Adipose tissue (tissue), 3 donors: Measurements from ENCODE around the gene MCM8. TPM values are rescaled to one million over a fixed set of nuclear protein-coding genes. Genes with fewer than 3 reads are reported as not detected.

Source experiments
- H3K27ac ChIP-seq: one replicate; pipeline ENCODE4 v1.5.1; 2013; ENCODE audit warnings: low read depth, low read length
- WGBS, 3 donors: extraction: QIAGEN DNeasy Blood & Tissue Kit; methylation state at CpG; one replicate each; pipeline ENCODE4 v1.1.7; 2013; 5-methylcytosine and 5-hydroxymethylcytosine counted together
- polyA plus RNA-seq, 3 donors: library from polyadenylated mRNA; stranded (reverse); fragments of 200-250 nt; gene quantifications; one replicate each; pipeline ENCODE4 v1.2.3, GENCODE V29; 2013
- donor health status: healthy with polysubstance abuse.
- donor health status: Bipolar disorder and iron deficiency.
- donor health status: healthy.

MCM8 gene
- polyA plus RNA-seq, 3 donors, result 1.7 to 4.3 (median 2.6) TPM

GRCh38 chr20:5936238-5936637 lies 14.2 kb upstream of the MCM8 start:
- 74 to 89% (median 87%) methylated on average over 3 of the region's 3 CpGs for WGBS, 3 donors

DNA sequence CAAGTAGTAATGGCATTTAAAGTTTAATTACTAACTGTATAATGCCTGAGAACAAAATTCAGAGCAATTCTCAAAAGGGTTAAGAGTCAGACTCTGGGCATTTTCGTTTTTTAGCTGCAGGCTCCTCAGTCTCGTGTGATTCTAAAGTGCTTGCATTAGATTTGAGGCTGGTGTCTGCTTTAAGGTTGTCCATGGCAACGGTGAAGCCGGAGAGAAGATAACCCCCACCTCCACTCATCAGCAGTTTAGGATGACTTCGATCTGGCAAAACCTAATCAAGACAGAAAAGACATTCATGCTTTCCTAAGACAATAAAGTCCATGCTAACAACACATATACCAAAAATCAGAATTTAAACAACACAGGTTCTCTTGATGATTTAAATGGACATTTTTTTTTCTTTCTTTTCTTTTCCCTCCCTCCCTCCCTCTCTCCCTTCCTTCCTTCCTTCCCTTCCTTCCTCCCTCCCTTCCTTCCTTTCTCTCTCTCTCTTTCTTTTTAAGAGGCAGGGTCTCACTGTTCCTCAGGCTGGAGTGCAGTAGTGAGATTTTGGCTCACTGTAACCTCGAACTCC lies 11.9 kb upstream of the MCM8 start:
- H3K27ac ChIP-seq, result no peak overlapping the region
- WGBS, 3 donors, result 65 to 83% (median 67%) methylated on average over 6 of the region's 6 CpGs

More at GRCh38 chr20:5936238-5936637, 14.2 kb upstream of the MCM8 start:
- no peak overlapping the region for H3K27ac ChIP-seq

- no peak overlapping the region for H3K27ac ChIP-seq
- WGBS, 3 donors, result 70 to 85% (median 84%) methylated on average over 3 of the region's 3 CpGs
These were observed 4.5 kb upstream of the MCM8 start for GRCh38 chr20:5945963-5946362.

DNA sequence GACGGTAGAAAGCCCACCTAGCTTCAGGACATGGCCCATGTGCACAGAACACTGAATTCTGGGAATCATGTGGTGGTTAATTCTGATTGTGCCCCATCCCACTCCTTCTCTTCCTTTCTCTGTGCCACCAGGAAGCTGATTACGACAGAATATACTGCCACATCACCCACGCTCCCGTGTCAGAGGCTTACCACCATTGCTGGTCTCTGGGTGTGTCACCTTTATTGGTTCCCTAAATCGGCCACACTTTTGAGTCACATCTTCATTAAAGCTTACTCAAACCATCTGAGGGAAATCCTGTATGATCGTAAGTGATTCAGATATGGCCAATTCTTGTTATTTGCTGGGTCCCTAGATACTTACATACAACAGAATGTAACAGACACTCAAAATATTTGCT lies 3.2 kb upstream of the MCM8 start:
- WGBS, 3 donors, result 60 to 88% (median 68%) methylated on average over 6 of the region's 6 CpGs
- H3K27ac ChIP-seq, result no peak overlapping the region

DNA sequence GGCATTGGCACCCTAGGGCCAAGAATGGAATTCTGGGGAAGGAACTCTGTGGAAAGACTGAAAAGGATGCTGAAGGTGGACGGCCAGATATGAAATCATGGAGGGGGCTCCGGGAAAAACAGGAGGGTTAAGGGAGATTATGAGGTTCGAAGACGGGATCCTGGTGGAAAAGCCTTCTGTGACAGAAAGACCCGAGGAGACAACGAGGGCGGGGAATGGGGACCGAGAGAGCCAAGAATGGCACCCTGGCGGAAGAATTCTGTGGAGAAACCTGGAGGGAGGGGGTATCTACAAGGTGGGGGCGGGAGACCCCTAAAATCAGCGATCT lies 545 bp upstream of the MCM8 start:
- no peak overlapping the region for H3K27ac ChIP-seq
- WGBS, 3 donors, result 0 to 1% (median 0%) methylated on average over 11 of the region's 11 CpGs

- no peak overlapping the region for H3K27ac ChIP-seq
- WGBS, 3 donors, result 89 to 96% (median 96%) methylated on average over 6 of the region's 6 CpGs
These were observed 17.0 kb downstream of the MCM8 start for GRCh38 chr20:5967469-5967868.

- 96 to 98% (median 98%) methylated on average over 3 of the region's 3 CpGs for WGBS, 3 donors
- H3K27ac ChIP-seq, result no peak overlapping the region
These were observed 18.0 kb downstream of the MCM8 start for GRCh38 chr20:5968462-5968861.

DNA sequence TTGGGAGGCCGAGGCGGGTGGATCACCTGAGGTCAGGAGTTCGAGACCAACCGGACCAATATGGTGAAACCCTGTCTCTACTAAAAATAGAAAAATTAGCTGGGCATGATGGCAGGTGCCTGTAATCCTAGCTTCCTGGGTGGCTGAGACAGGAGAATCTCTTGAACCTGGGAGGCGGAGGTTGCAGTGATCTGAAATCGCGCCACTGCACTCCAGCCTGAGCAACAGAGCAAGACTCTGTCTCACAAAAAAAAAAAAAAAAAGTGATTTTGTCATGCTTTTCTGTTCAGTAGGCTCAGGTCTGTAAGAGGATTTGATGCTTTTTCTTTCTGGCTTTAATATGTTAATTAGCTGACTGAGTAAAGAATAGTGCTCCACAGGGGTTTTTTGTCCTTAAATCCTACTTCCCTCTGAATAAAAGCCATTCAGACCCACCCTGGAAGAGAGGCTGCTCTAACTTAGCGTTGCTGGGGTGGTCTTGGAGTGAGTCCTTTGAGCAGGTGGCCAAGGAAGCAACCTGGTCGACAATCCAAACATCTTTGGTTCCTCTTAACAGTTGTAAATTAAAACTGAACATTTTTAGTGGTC lies 19.0 kb downstream of the MCM8 start:
- 87 to 90% (median 89%) methylated on average over 9 of the region's 9 CpGs for WGBS, 3 donors
- no peak overlapping the region for H3K27ac ChIP-seq

DNA sequence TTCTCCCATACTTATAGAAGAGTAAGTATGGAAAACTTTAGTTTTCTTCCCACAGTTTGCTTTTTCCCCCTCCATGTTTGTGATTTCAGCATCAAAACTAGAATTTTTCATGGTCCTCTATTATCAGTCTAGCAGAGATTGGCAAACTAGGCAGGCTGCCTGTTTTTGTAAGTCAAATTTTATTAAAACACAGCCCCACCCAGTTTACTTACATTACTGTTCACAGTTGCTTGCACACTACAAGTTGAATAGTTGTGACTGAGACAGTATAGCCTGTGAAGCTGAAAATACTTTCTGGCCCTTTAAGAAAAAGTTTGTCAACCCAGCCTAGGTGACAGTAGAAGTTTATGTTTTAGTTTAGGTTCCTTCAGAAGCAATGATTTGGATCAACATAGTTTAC lies 19.5 kb downstream of the MCM8 start:
- H3K27ac ChIP-seq, result no peak overlapping the region

DNA sequence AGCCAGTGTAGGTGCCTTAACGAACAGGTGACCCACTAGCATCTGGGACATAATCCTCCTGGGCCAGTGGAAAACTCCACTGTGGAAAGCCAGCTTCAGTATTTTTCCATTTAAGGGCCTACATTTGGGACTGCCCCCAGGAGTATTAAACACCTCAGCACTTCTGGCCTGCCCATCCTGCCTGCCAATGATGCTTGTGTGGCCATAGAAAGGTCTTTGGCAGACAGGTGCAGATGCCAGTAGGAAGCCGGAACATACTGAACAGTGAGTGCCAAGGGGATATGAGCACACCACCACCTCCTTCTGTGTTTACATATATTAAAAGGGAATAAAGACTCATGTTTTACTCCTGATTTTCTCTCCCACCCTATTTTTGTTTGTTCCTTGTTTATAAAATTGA lies 19.9 kb downstream of the MCM8 start:
- no peak overlapping the region for H3K27ac ChIP-seq
- 87 to 95% (median 91%) methylated on average over 2 of the region's 2 CpGs for WGBS, 3 donors

- H3K27ac ChIP-seq, result no peak overlapping the region
These were observed 20.8 kb downstream of the MCM8 start for GRCh38 chr20:5971203-5971602.

DNA sequence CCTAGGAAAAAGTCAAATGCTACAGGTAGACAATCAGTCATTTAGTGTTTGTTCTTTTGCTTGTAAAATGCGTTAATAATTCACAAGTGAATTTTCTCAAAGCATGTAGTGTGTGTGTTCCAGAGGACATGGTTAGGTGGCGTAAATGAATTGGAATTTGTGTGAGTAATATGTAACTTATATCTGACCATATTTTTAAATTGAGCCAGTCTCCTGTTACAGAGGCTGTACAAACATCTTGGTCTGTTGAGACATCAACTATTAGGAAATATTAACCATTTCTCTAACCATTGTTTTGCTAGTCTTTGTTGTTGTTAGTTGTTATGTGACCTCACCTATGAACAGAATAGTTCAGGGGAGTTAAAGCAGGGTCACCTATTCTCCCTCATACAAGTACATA lies 22.7 kb downstream of the MCM8 start:
- H3K27ac ChIP-seq, result no peak overlapping the region
- WGBS, 3 donors, result 72 to 84% (median 80%) methylated on average over 2 of the region's 2 CpGs

- no peak overlapping the region for H3K27ac ChIP-seq
- 65 to 89% (median 77%) methylated on average over 4 of the region's 4 CpGs for WGBS, 3 donors
These were observed 23.5 kb downstream of the MCM8 start for GRCh38 chr20:5973971-5974370.

DNA sequence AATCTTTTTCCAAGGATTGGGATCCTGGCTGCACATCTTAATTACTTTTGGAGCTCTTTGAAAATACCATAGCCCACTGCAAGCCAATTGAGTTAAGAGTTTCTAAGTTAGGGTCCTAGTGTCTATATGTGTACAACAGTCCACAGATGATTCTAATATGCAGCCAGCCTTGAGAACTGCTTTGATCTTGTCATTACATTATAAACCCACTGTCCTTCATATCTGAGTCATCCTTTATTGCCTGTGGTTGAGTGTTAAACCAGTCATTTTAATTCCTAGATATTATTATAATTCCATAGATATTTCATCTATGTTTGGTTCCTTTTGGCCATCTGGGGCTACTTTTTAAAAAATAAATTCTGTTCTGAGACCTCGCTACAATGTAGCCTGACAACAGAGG lies 24.1 kb downstream of the MCM8 start:
- no peak overlapping the region for H3K27ac ChIP-seq
- 97 to 100% (median 100%) methylated on average over 1 of the region's 1 CpG for WGBS, 3 donors

- H3K27ac ChIP-seq, result no peak overlapping the region
- 73 to 91% (median 79%) methylated on average over 2 of the region's 2 CpGs for WGBS, 3 donors
These were observed 25.3 kb downstream of the MCM8 start for GRCh38 chr20:5975778-5976177.

DNA sequence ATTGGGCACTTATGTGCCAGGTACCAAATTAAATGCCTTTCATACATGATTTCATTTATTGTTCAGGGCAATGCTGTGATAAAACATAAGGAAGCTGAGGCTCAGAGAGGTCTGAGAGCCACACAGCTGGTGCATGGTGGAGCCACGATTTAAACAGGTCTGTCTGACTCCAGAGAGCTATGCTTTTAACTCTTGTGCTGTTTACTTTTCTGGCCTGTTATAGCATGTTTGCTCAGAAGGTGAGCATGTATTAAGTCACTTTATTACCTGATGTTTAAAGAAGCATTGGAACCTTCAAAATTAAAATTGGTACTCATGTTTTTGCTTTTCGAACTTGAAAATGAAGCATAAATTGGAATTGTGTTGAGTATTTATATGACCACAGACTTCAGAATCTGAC lies 26.8 kb downstream of the MCM8 start:
- no peak overlapping the region for H3K27ac ChIP-seq
- WGBS, 3 donors, result 59 to 92% (median 89%) methylated on average over 2 of the region's 2 CpGs

DNA sequence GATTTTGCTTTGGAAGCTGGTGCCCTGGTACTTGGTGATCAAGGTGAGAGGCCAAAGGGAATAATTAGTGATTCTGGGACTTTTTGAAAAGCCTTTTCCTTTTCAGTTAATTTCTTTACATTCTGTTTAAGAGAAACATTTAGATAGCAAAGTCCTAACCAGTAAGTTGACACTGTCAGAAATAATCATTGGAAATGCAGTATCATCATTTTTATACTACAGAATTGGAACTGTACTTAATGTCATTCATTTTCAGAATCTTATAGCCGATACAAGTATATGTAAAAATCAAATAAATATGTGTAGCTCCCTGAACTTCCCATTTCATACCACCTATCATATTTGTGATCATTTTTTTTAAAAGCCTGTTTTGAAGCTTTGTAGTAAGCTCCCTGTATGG lies 27.5 kb downstream of the MCM8 start:
- 98 to 100% (median 99%) methylated on average over 1 of the region's 1 CpG for whole genome bisulfite sequencing, 3 donors
- no peak overlapping the region for H3K27ac ChIP-seq

DNA sequence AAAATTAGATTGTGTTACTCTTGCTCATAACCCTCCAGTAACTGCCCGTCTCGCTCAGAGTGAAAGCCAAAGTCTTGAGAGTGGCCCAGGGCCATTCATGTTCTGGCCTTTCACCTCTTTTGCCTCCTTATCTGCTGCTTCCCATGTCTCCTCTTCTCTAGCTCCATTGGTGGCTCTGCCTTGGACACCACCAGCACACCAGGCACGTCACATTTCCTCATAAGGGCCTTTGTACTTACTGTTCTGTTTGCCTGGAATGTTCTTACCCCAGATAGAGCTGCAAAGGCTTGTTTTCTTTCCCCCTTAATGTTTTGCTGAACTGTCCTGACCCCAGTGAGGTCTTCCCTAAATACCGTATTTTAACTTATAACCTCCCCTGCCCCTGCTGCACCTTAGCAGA lies 29.3 kb downstream of the MCM8 start:
- H3K27ac ChIP-seq, result no peak overlapping the region
- WGBS, 3 donors, result 97% methylated on average over 4 of the region's 4 CpGs

DNA sequence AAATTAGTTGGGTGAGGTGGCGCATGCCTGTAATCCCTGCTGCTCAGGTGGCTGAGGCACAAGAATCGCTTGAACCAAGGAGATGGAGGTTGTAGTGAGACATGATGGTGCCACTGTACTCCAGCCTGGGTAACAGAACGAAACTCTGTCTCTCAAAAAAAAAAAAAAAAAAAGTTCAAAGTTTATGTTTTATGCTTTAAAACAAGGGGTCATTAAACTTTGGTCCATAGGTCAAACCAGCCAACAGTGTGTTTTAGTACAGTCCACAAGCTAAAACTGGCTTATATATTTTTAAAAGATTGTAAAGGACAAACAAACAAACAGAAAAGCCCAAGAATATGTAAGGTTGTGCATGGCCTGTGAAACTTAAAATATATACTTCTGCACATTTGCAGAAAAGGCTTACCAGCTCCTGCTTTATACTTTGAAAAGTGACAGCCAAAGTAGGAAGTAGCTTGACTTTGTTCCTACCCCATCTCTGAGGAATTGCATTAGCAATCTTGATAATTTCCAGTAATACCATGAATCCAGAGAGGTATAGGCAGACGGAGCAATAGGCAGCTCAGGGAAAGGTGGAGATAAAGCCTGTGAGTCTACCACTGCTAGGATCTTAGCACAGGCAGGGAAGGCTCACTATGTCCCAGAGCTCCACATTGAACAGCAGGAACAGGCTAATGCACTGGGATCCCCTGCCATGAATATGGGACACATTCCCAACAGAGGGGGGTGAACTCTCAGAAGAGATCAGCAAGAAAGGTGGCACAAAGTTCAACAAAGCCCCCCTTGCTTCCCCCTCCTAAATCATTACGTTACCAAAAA lies 30.5 kb downstream of the MCM8 start:
- WGBS, 3 donors, result 74 to 89% (median 77%) methylated on average over 5 of the region's 5 CpGs
- no peak overlapping the region for H3K27ac ChIP-seq

DNA sequence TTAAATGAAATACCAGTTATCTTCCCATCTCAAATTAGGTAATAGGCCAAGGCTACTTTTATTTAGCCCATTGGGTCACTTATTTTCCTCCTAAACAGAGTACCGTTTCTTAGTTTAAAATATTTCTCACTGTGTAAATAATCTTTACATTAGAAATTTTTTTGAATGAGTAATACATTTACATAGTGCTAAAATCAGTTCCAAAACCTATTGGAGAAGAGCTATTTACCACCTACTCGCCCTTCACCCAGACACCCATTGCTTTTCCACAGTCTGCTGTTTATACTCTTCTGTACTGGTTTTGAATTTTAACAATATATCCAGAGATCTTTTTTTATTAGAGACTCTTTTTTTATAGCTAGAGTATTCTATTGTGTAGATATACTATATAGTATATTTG lies 36.9 kb downstream of the MCM8 start:
- WGBS, 3 donors, result 91 to 98% (median 94%) methylated on average over 2 of the region's 2 CpGs
- no peak overlapping the region for H3K27ac ChIP-seq
